IPS DF 4.7 (cell line): ENCODE measurements around the gene BTBD9.
"Not testable (repeated sequence)": the region's sequence is repeated elsewhere in the genome, so short reads cannot be mapped to it uniquely, and the experiment has no call there.

Experiments used
- DNase-seq: peaks from one replicate; pipeline ENCODE4 v3.0.0-alpha.2; 2013; ENCODE audit warnings: low spot score; ENCODE audit errors: extremely low read depth

The BTBD9 gene

GRCh38 chr6:38435330-38435729 lies 204.4 kb downstream of the BTBD9 start:
- no peak for DNase-seq

- DNase-seq, result no peak
Observed at GRCh38 chr6:38434051-38434450, 205.7 kb downstream of the BTBD9 start.

GRCh38 chr6:38432479-38432878 lies 207.2 kb downstream of the BTBD9 start:
- no peak for DNase-seq

GRCh38 chr6:38432079-38432478 lies 207.7 kb downstream of the BTBD9 start:
- no peak for DNase-seq

GRCh38 chr6:38429546-38429945 lies 210.2 kb downstream of the BTBD9 start:
- no peak for DNase-seq

- DNase-seq, result peak; percentile 19
Observed at GRCh38 chr6:38427492-38428210, 212.1 kb downstream of the BTBD9 start.

GRCh38 chr6:38425788-38426488 lies 213.8 kb downstream of the BTBD9 start:
- not testable (repeated sequence) for DNase-seq

GRCh38 chr6:38423746-38424145 lies 216.0 kb downstream of the BTBD9 start:
- DNase-seq, result no peak

- DNase-seq, result no peak
Observed at GRCh38 chr6:38420207-38420606, 219.5 kb downstream of the BTBD9 start.

GRCh38 chr6:38417521-38417920 lies 222.2 kb downstream of the BTBD9 start:
- no peak for DNase-seq

GRCh38 chr6:38415231-38416005 lies 224.3 kb downstream of the BTBD9 start:
- DNase-seq, result no peak

GRCh38 chr6:38413102-38413800 lies 226.5 kb downstream of the BTBD9 start:
- DNase-seq, result no peak

GRCh38 chr6:38407192-38407591 lies 232.5 kb downstream of the BTBD9 start:
- DNase-seq, result no peak

- no peak for DNase-seq
Observed at GRCh38 chr6:38406096-38406495, 233.6 kb downstream of the BTBD9 start.

GRCh38 chr6:38404900-38405556 lies 234.7 kb downstream of the BTBD9 start:
- no peak for DNase-seq

- no peak for DNase-seq
Observed at GRCh38 chr6:38404355-38404754, 235.4 kb downstream of the BTBD9 start.

GRCh38 chr6:38403548-38403947 lies 236.2 kb downstream of the BTBD9 start:
- DNase-seq, result no peak

- DNase-seq, result no peak
Observed at GRCh38 chr6:38400764-38401163, 239.0 kb downstream of the BTBD9 start.

- DNase-seq, result no peak
Observed at GRCh38 chr6:38400101-38400500, 239.6 kb downstream of the BTBD9 start.

- DNase-seq, result no peak
Observed at GRCh38 chr6:38396209-38396608, 243.5 kb downstream of the BTBD9 start.

- DNase-seq, result no peak
Observed at GRCh38 chr6:38393986-38394385, 245.7 kb downstream of the BTBD9 start.
